HepG2 (cell line): ENCODE measurements around the gene MAP3K3.

Source experiments
- HBP1 ChIP-seq: IDR thresholded peaks from 2 replicates; pipeline ENCODE4 v1.6.1; 2016; ENCODE audit warnings: low read depth, control low read depth
- KDM1A ChIP-seq: IDR thresholded peaks from 2 replicates; pipeline ENCODE4 v1.6.1; 2016; ENCODE audit warnings: missing compliant biosample characterization
- KMT2B ChIP-seq: IDR thresholded peaks from 2 replicates; pipeline ENCODE4 v1.6.1; 2016; ENCODE audit warnings: missing genetic modification reagents, missing compliant biosample characterization
- NCOA1 ChIP-seq: sonication (generic); formaldehyde crosslinking; IDR thresholded peaks from 2 replicates; pipeline ENCODE4 v1.9.0; 2021; ENCODE audit warnings: missing genetic modification reagents
- POLR2A ChIP-seq, 2 experiments: IDR thresholded peaks; 2 replicates each; pipeline ENCODE4 v1.6.1; 2011; ENCODE audit warnings: low read depth in 2 of 2, low read length in 2 of 2, mild to moderate bottlenecking in 1 of 2, moderate library complexity in 1 of 2; ENCODE audit not compliant: insufficient read depth in 1 of 2
- RARG ChIP-seq: sonication (generic); formaldehyde crosslinking; IDR thresholded peaks from 2 replicates; pipeline ENCODE4 v1.4.0; 2020; ENCODE audit warnings: low read depth, mild to moderate bottlenecking, missing genetic modification reagents
- ZBTB3 ChIP-seq: sonication (generic); formaldehyde crosslinking; IDR thresholded peaks from 2 replicates; pipeline ENCODE4 v1.4.0; 2020; ENCODE audit warnings: low read depth, mild to moderate bottlenecking, moderate library complexity, missing genetic modification reagents, borderline replicate concordance
- ZNF562 ChIP-seq: sonication (generic); formaldehyde crosslinking; IDR thresholded peaks from 2 replicates; pipeline ENCODE4 v1.8.0; 2022; ENCODE audit warnings: missing genetic modification reagents, borderline replicate concordance
- TF ChIP-seq, protein P1 (sequence below): sonication (generic); formaldehyde crosslinking; IDR thresholded peaks from 2 replicates; pipeline ENCODE4 v1.5.0; 2020; ENCODE audit warnings: mild to moderate bottlenecking, missing genetic modification reagents, moderate library complexity
- TF ChIP-seq, protein P2 (sequence below): sonication (generic); formaldehyde crosslinking; IDR thresholded peaks from 2 replicates; pipeline ENCODE4 v1.5.0; 2020; ENCODE audit warnings: missing genetic modification reagents
- TF ChIP-seq, protein P3 (sequence below): sonication (generic); formaldehyde crosslinking; conservative IDR thresholded peaks from 2 replicates; pipeline ENCODE4 v1.8.0; 2022; ENCODE audit warnings: mild to moderate bottlenecking, moderate library complexity, missing genetic modification reagents
- TF ChIP-seq, protein P4 (sequence below): sonication (generic); formaldehyde crosslinking; IDR thresholded peaks from 2 replicates; pipeline ENCODE4 v1.5.1; 2020; ENCODE audit warnings: missing genetic modification reagents, mild to moderate bottlenecking, borderline replicate concordance

GRCh38 chr17:63623786-63624530 is 1.7 kb downstream of the MAP3K3 start:
- no peak for TF ChIP-seq RARG
- no peak for TF ChIP-seq HBP1 (CRISPR knock-in tag)
- TF ChIP-seq KDM1A (CRISPR knock-in tag): no peak
- no peak for TF ChIP-seq KMT2B (CRISPR knock-in tag)
- TF ChIP-seq, protein P1, sequence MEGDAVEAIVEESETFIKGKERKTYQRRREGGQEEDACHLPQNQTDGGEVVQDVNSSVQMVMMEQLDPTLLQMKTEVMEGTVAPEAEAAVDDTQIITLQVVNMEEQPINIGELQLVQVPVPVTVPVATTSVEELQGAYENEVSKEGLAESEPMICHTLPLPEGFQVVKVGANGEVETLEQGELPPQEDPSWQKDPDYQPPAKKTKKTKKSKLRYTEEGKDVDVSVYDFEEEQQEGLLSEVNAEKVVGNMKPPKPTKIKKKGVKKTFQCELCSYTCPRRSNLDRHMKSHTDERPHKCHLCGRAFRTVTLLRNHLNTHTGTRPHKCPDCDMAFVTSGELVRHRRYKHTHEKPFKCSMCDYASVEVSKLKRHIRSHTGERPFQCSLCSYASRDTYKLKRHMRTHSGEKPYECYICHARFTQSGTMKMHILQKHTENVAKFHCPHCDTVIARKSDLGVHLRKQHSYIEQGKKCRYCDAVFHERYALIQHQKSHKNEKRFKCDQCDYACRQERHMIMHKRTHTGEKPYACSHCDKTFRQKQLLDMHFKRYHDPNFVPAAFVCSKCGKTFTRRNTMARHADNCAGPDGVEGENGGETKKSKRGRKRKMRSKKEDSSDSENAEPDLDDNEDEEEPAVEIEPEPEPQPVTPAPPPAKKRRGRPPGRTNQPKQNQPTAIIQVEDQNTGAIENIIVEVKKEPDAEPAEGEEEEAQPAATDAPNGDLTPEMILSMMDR (CRISPR knock-in tag): no peak
- TF ChIP-seq, protein P2, sequence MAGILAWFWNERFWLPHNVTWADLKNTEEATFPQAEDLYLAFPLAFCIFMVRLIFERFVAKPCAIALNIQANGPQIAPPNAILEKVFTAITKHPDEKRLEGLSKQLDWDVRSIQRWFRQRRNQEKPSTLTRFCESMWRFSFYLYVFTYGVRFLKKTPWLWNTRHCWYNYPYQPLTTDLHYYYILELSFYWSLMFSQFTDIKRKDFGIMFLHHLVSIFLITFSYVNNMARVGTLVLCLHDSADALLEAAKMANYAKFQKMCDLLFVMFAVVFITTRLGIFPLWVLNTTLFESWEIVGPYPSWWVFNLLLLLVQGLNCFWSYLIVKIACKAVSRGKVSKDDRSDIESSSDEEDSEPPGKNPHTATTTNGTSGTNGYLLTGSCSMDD (CRISPR knock-in tag): no peak
- TF ChIP-seq, protein P3, sequence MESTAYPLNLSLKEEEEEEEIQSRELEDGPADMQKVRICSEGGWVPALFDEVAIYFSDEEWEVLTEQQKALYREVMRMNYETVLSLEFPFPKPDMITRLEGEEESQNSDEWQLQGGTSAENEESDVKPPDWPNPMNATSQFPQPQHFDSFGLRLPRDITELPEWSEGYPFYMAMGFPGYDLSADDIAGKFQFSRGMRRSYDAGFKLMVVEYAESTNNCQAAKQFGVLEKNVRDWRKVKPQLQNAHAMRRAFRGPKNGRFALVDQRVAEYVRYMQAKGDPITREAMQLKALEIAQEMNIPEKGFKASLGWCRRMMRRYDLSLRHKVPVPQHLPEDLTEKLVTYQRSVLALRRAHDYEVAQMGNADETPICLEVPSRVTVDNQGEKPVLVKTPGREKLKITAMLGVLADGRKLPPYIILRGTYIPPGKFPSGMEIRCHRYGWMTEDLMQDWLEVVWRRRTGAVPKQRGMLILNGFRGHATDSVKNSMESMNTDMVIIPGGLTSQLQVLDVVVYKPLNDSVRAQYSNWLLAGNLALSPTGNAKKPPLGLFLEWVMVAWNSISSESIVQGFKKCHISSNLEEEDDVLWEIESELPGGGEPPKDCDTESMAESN (CRISPR knock-in tag): no peak
- TF ChIP-seq, protein P4, sequence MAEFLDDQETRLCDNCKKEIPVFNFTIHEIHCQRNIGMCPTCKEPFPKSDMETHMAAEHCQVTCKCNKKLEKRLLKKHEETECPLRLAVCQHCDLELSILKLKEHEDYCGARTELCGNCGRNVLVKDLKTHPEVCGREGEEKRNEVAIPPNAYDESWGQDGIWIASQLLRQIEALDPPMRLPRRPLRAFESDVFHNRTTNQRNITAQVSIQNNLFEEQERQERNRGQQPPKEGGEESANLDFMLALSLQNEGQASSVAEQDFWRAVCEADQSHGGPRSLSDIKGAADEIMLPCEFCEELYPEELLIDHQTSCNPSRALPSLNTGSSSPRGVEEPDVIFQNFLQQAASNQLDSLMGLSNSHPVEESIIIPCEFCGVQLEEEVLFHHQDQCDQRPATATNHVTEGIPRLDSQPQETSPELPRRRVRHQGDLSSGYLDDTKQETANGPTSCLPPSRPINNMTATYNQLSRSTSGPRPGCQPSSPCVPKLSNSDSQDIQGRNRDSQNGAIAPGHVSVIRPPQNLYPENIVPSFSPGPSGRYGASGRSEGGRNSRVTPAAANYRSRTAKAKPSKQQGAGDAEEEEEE (CRISPR knock-in tag): no peak
- no peak for TF ChIP-seq ZBTB3 (CRISPR knock-in tag)
- TF ChIP-seq POLR2A (IDR thresholded peaks at IDR 0.05; ENCODE audit: insufficient read depth in 1 of 2, low read depth in 2 of 2, low read length in 2 of 2): no peak
- no peak for TF ChIP-seq NCOA1 (CRISPR knock-in tag)
- TF ChIP-seq ZNF562 (CRISPR knock-in tag): no peak
